ENCODE results near the gene FRMD4B.

GRCh38 chr3:69231929-69232440, 153.9 kb downstream of the FRMD4B start:
- TF ChIP-seq CTCF (IDR thresholded peaks at IDR 0.05) = no peak
- TF ChIP-seq POLR2A (IDR thresholded peaks at IDR 0.05) = no peak
- TF ChIP-seq POLR2AphosphoS5 (IDR thresholded peaks at IDR 0.05) = no peak
